ENCODE data around the gene KSR1. TPM values are rescaled to one million over a fixed set of nuclear protein-coding genes. Genes with fewer than 3 reads are reported as not detected.

The KSR1 gene
- total RNA-seq, 6 donors from 2014 or later: 23.0 to 94.3 (median 60.9) TPM

GRCh38 chr17:27564463-27564862, 108.2 kb downstream of the KSR1 start:
- no peaks in the 10 kb centered on the region for H3K36me3 ChIP-seq
- WGBS, 2 donors: 69 to 75% methylated on average over 2 of the region's 2 CpGs
- no peak overlapping the region for H3K4me3 ChIP-seq
- no peak for DNase-seq
- peak overlapping the region in 3 of 4 donors; percentile 38 to 70 (median 51) for H3K27ac ChIP-seq
- TF ChIP-seq POLR2A (IDR thresholded peaks at IDR 0.05): no peak
- TF ChIP-seq CTCF (IDR thresholded peaks at IDR 0.05): no peak
- no peak for TF ChIP-seq POLR2AphosphoS5 (IDR thresholded peaks at IDR 0.05)
- no peak for TF ChIP-seq EP300 (IDR thresholded peaks at IDR 0.05)
- ATAC-seq (ENCODE audit: low FRiP score in 2 of 2): no peak
- H3K4me1 ChIP-seq: peaks cover 29 to 67% (median 37%) of the 10 kb centered on the region in 4 donors
- H3K27me3 ChIP-seq: no peaks in the 10 kb centered on the region
- H3K9me3 ChIP-seq: no peaks in the 10 kb centered on the region

GRCh38 chr17:27565874-27566670, 109.8 kb downstream of the KSR1 start:
- no peak for ATAC-seq (ENCODE audit: low FRiP score in 2 of 2)
- WGBS, 2 donors: 83 to 93% methylated on average over 9 to 11 of the region's 11 CpGs
- H3K36me3 ChIP-seq: no peaks in the 10 kb centered on the region
- no peak overlapping the region for H3K4me3 ChIP-seq
- H3K27ac ChIP-seq: peak overlapping the region in 3 of 4 donors; percentile 34 to 71 (median 62)
- H3K27me3 ChIP-seq: no peaks in the 10 kb centered on the region
- no peak for DNase-seq
- peaks cover 13 to 61% (median 27%) of the 10 kb centered on the region in 4 donors for H3K4me1 ChIP-seq
- H3K9me3 ChIP-seq: no peaks in the 10 kb centered on the region
- TF ChIP-seq POLR2AphosphoS5 (IDR thresholded peaks at IDR 0.05) (no peak), EP300 (IDR thresholded peaks at IDR 0.05) (no peak), CTCF (IDR thresholded peaks at IDR 0.05) (no peak), POLR2A (IDR thresholded peaks at IDR 0.05) (no peak)

- no peaks in the 10 kb centered on the region for H3K9me3 ChIP-seq
- H3K36me3 ChIP-seq: no peaks in the 10 kb centered on the region
- no peak for TF ChIP-seq POLR2AphosphoS5 (IDR thresholded peaks at IDR 0.05)
- TF ChIP-seq EP300 (IDR thresholded peaks at IDR 0.05): no peak
- no peak for TF ChIP-seq POLR2A (IDR thresholded peaks at IDR 0.05)
- no peak for TF ChIP-seq CTCF (IDR thresholded peaks at IDR 0.05)
- peak overlapping the region; percentile 23 to 71 (median 48) for H3K27ac ChIP-seq
- peaks cover 11 to 53% (median 21%) of the 10 kb centered on the region in 4 donors for H3K4me1 ChIP-seq
- DNase-seq (no peak), ATAC-seq (ENCODE audit: low FRiP score in 2 of 2) (no peak)
- no peak overlapping the region for H3K4me3 ChIP-seq
- WGBS, 2 donors: 77 to 78% methylated on average over 12 to 14 of the region's 14 CpGs
- no peaks in the 10 kb centered on the region for H3K27me3 ChIP-seq
Measured at GRCh38 chr17:27566671-27567562, 110.7 kb downstream of the KSR1 start.

- 81 to 94% methylated on average over 4 to 5 of the region's 5 CpGs for WGBS, 2 donors
- H3K27ac ChIP-seq: peak overlapping the region in 1 of 4 donors; percentile 71
- TF ChIP-seq POLR2AphosphoS5 (IDR thresholded peaks at IDR 0.05): no peak
- TF ChIP-seq POLR2A (IDR thresholded peaks at IDR 0.05): no peak
- no peak for TF ChIP-seq EP300 (IDR thresholded peaks at IDR 0.05)
- no peak for TF ChIP-seq CTCF (IDR thresholded peaks at IDR 0.05)
Measured at GRCh38 chr17:27567563-27567859, 111.3 kb downstream of the KSR1 start.

More at GRCh38 chr17:27567563-27567859, 111.3 kb downstream of the KSR1 start:
- no peaks in the 10 kb centered on the region for H3K9me3 ChIP-seq
- no peaks in the 10 kb centered on the region for H3K36me3 ChIP-seq
- DNase-seq (no peak), ATAC-seq (ENCODE audit: low FRiP score in 2 of 2) (no peak)
- H3K27me3 ChIP-seq: no peaks in the 10 kb centered on the region
- no peak overlapping the region for H3K4me3 ChIP-seq
- H3K4me1 ChIP-seq: peaks cover 11 to 53% (median 20%) of the 10 kb centered on the region in 4 donors

All from upper lobe of left lung (tissue), 6 donors.